HG02759 (cell line): Measurements from ENCODE around the gene LOXL1.
"Not testable (repeated sequence)": the region's sequence is repeated elsewhere in the genome, so short reads cannot be mapped to it uniquely, and the experiment has no call there.

Source experiments
- ATAC-seq: cut with Tn5 transposase; IDR thresholded peaks from one replicate; pipeline ENCODE4 v1.9.1; 2021; ENCODE audit warnings: mild to moderate bottlenecking, moderate library complexity; ENCODE audit not compliant: unreplicated experiment

The LOXL1 gene

GRCh38 chr15:73951601-73952000, 25.3 kb downstream of the LOXL1 start:
- ATAC-seq, result no peak

GRCh38 chr15:73952171-73952912, 26.1 kb downstream of the LOXL1 start:
- no peak for ATAC-seq

GRCh38 chr15:73952913-73953750, 26.9 kb downstream of the LOXL1 start:
- ATAC-seq, result no peak

- ATAC-seq, result no peak
These were observed 28.2 kb downstream of the LOXL1 start for GRCh38 chr15:73954188-73955145.

GRCh38 chr15:73955326-73955725, 29.1 kb downstream of the LOXL1 start:
- ATAC-seq, result no peak

GRCh38 chr15:73955861-73956742, 29.8 kb downstream of the LOXL1 start:
- ATAC-seq, result no peak

GRCh38 chr15:73956743-73957135, 30.5 kb downstream of the LOXL1 start:
- no peak for ATAC-seq

GRCh38 chr15:73957276-73957675, 31.0 kb downstream of the LOXL1 start:
- ATAC-seq, result no peak

- no peak for ATAC-seq
These were observed 31.5 kb downstream of the LOXL1 start for GRCh38 chr15:73957785-73958184.

- ATAC-seq, result no peak
These were observed 32.8 kb downstream of the LOXL1 start for GRCh38 chr15:73959012-73959581.

GRCh38 chr15:73959801-73960200, 33.5 kb downstream of the LOXL1 start:
- ATAC-seq, result no peak

GRCh38 chr15:73960472-73961070, 34.3 kb downstream of the LOXL1 start:
- not testable (repeated sequence) for ATAC-seq

GRCh38 chr15:73962433-73962832, 36.2 kb downstream of the LOXL1 start:
- ATAC-seq, result no peak

- ATAC-seq, result peak; percentile 59
These were observed 38.5 kb downstream of the LOXL1 start for GRCh38 chr15:73964736-73965093.

GRCh38 chr15:73965094-73965757, 39.0 kb downstream of the LOXL1 start:
- ATAC-seq, result peak; percentile 30

- ATAC-seq, result no peak
These were observed 39.5 kb downstream of the LOXL1 start for GRCh38 chr15:73965758-73966113.

- ATAC-seq, result no peak
These were observed 42.2 kb downstream of the LOXL1 start for GRCh38 chr15:73968461-73968860.

GRCh38 chr15:73969151-73969759, 43.0 kb downstream of the LOXL1 start:
- no peak for ATAC-seq
